GM23338 (cell line): Measurements from ENCODE around the gene MUS81. TPM values are rescaled to one million over a fixed set of nuclear protein-coding genes. Genes with fewer than 3 reads are reported as not detected.

Experiments used
- ATAC-seq: fragments of 200-7000 bp; cut with Tn5 transposase; 3 replicates; pipeline ENCODE4 v1.9.1; 2020
- DNase-seq: peaks from one replicate; pipeline ENCODE4 v3.0.0-alpha.2; 2015; ENCODE audit warnings: low spot score
- H2AFZ ChIP-seq: fragments of 200-600 bp; sonication (generic); 2 replicates; pipeline ENCODE4 v1.8.0; 2016; ENCODE audit warnings: antibody characterized with exemption, mild to moderate bottlenecking, moderate library complexity
- H3F3A ChIP-seq: fragments of 200-600 bp; sonication (generic); replicated peaks from 2 replicates; pipeline ENCODE4 v1.8.0; 2017; ENCODE audit warnings: antibody characterized with exemption, mixed run types, low read depth
- H3K27ac ChIP-seq: fragments of 200-600 bp; sonication (generic); 2 replicates; pipeline ENCODE4 v1.6.1; 2016; ENCODE audit warnings: low read depth
- H3K27me3 ChIP-seq: fragments of 200-600 bp; sonication (generic); 2 replicates; pipeline ENCODE4 v1.8.0; 2016; ENCODE audit warnings: mild to moderate bottlenecking, mixed run types, moderate library complexity; ENCODE audit not compliant: insufficient read depth
- H3K36me3 ChIP-seq: fragments of 200-600 bp; sonication (generic); 2 replicates; pipeline ENCODE4 v1.8.0; 2016; ENCODE audit warnings: mild to moderate bottlenecking; ENCODE audit not compliant: insufficient read depth
- H3K4me1 ChIP-seq: fragments of 200-600 bp; sonication (generic); 2 replicates; pipeline ENCODE4 v1.8.0; 2016; ENCODE audit warnings: mild to moderate bottlenecking, moderate library complexity; ENCODE audit not compliant: insufficient read depth
- H3K4me2 ChIP-seq: fragments of 200-600 bp; sonication (generic); 2 replicates; pipeline ENCODE4 v1.7.1; 2017; ENCODE audit warnings: mixed run types
- H3K4me3 ChIP-seq: fragments of 200-600 bp; sonication (generic); 2 replicates; pipeline ENCODE4 v1.6.1; 2016; ENCODE audit warnings: mixed run types
- H3K79me2 ChIP-seq: fragments of 200-600 bp; sonication (generic); replicated peaks from 2 replicates; pipeline ENCODE4 v1.8.0; 2017; ENCODE audit warnings: mild to moderate bottlenecking; ENCODE audit not compliant: insufficient read depth
- H3K9me2 ChIP-seq: fragments of 200-600 bp; sonication (generic); 2 replicates; pipeline ENCODE4 v1.8.0; 2017; ENCODE audit not compliant: insufficient read depth
- H4K20me1 ChIP-seq: fragments of 200-600 bp; sonication (generic); replicated peaks from 2 replicates; pipeline ENCODE4 v1.8.0; 2017; ENCODE audit warnings: mild to moderate bottlenecking; ENCODE audit not compliant: insufficient read depth
- H3K27ac Mint-ChIP-seq: 2 replicates; pipeline ENCODE4 v1.8.0; 2020; ENCODE audit warnings: inconsistent platforms, mild to moderate bottlenecking, moderate library complexity, mixed read lengths
- H3K27me3 Mint-ChIP-seq: 3 replicates; pipeline ENCODE4 v1.8.0; 2022; ENCODE audit warnings: low read depth, mild to moderate bottlenecking, moderate library complexity, mixed read lengths, inconsistent platforms; ENCODE audit not compliant: insufficient read depth, poor library complexity
- H3K36me3 Mint-ChIP-seq: 3 replicates; pipeline ENCODE4 v1.8.0; 2021; ENCODE audit warnings: low read depth, mild to moderate bottlenecking, inconsistent platforms, moderate library complexity, mixed read lengths
- H3K4me1 Mint-ChIP-seq: 3 replicates; pipeline ENCODE4 v1.8.0; 2020; ENCODE audit warnings: mild to moderate bottlenecking, inconsistent platforms, mixed read lengths
- H3K4me3 Mint-ChIP-seq: 3 replicates; pipeline ENCODE4 v1.8.0; 2021; ENCODE audit warnings: moderate library complexity, mild to moderate bottlenecking, inconsistent platforms, mixed read lengths
- H3K9me3 Mint-ChIP-seq: 3 replicates; pipeline ENCODE4 v1.8.0; 2020; ENCODE audit warnings: moderate library complexity, mild to moderate bottlenecking, inconsistent platforms, mixed read lengths
- CREB1 ChIP-seq: fragments of 250-450 bp; sonication (Bioruptor Pico); IDR thresholded peaks from 2 replicates; pipeline ENCODE4 v1.5.0; 2020; ENCODE audit warnings: low read depth, mild to moderate bottlenecking, moderate library complexity
- EZH2 ChIP-seq: fragments of 200-600 bp; sonication (generic); IDR thresholded peaks from one replicate; pipeline ENCODE4 v1.8.0; 2017; ENCODE audit warnings: antibody characterized with exemption, mild to moderate bottlenecking, low read depth; ENCODE audit not compliant: unreplicated experiment
- EZH2phosphoT487 ChIP-seq: fragments of 200-600 bp; sonication (generic); IDR thresholded peaks from one replicate; pipeline ENCODE4 v1.8.1; 2018; ENCODE audit warnings: antibody characterized with exemption; ENCODE audit not compliant: unreplicated experiment
- JUNB ChIP-seq: IDR thresholded peaks from one replicate; pipeline ENCODE4 v1.6.1; 2016; ENCODE audit warnings: antibody characterized with exemption; ENCODE audit not compliant: unreplicated experiment
- NANOG ChIP-seq: IDR thresholded peaks from 2 replicates; pipeline ENCODE4 v1.6.1; 2016; ENCODE audit warnings: antibody characterized with exemption, borderline replicate concordance
- POLR2AphosphoS5 ChIP-seq: IDR thresholded peaks from 2 replicates; pipeline ENCODE4 v1.6.1; 2016; ENCODE audit warnings: antibody characterized with exemption, low read depth
- STAT1 ChIP-seq: IDR thresholded peaks from one replicate; pipeline ENCODE4 v1.6.1; 2016; ENCODE audit warnings: antibody characterized with exemption; ENCODE audit not compliant: unreplicated experiment
- ZNF114 ChIP-seq: fragments of 250-450 bp; sonication (Bioruptor Pico); IDR thresholded peaks from 2 replicates; pipeline ENCODE4 v1.5.0; 2020; ENCODE audit warnings: mild to moderate bottlenecking, moderate library complexity
- ZNF331 ChIP-seq: fragments of 250-450 bp; sonication (Bioruptor Pico); IDR thresholded peaks from 2 replicates; pipeline ENCODE4 v1.5.0; 2020; ENCODE audit warnings: low read depth, mild to moderate bottlenecking, moderate library complexity
- polyA plus RNA-seq: library from polyadenylated mRNA; unstranded; fragments of >200 nt; fragmentation: Nextera tagmentation; extraction: Ambion mirVana; gene quantifications from 2 replicates; pipeline ENCODE4 v1.2.1, GENCODE V29; 2016
- total RNA-seq: library from RNA; depleted of rRNA; stranded (reverse); fragments of >200 nt; shearing (Covaris generic); gene quantifications from 2 replicates; pipeline ENCODE4 v1.2.3, GENCODE V29; 2014
- TF ChIP-seq, protein P1 (sequence below): IDR thresholded peaks from 2 replicates; pipeline ENCODE4 v1.6.1; 2016; ENCODE audit warnings: antibody characterized with exemption
- TF ChIP-seq, protein P2 (sequence below): fragments of 250-450 bp; sonication (Bioruptor Pico); IDR thresholded peaks from 2 replicates; pipeline ENCODE4 v1.5.0; 2020; ENCODE audit warnings: mild to moderate bottlenecking, moderate library complexity
- TF ChIP-seq, protein P3 (sequence below), 2 experiments: fragments of 200-600 bp in 1 of 2; sonication (generic) in 1 of 2; conservative IDR thresholded peaks; 2 replicates each; pipeline versions ENCODE4 v1.5.1 to v1.6.1; 2016 to 2017; ENCODE audit warnings: antibody characterized with exemption in 2 of 2, low read depth in 2 of 2, mild to moderate bottlenecking in 2 of 2, moderate library complexity in 1 of 2
- TF ChIP-seq, protein P4 (sequence below): IDR thresholded peaks from one replicate; pipeline ENCODE4 v1.6.1; 2018; ENCODE audit warnings: antibody characterized with exemption; ENCODE audit not compliant: unreplicated experiment

MUS81 gene
- total and polyA plus RNA-seq, 2 experiments from 2014 or later = 38.5 to 48.6 TPM

DNA sequence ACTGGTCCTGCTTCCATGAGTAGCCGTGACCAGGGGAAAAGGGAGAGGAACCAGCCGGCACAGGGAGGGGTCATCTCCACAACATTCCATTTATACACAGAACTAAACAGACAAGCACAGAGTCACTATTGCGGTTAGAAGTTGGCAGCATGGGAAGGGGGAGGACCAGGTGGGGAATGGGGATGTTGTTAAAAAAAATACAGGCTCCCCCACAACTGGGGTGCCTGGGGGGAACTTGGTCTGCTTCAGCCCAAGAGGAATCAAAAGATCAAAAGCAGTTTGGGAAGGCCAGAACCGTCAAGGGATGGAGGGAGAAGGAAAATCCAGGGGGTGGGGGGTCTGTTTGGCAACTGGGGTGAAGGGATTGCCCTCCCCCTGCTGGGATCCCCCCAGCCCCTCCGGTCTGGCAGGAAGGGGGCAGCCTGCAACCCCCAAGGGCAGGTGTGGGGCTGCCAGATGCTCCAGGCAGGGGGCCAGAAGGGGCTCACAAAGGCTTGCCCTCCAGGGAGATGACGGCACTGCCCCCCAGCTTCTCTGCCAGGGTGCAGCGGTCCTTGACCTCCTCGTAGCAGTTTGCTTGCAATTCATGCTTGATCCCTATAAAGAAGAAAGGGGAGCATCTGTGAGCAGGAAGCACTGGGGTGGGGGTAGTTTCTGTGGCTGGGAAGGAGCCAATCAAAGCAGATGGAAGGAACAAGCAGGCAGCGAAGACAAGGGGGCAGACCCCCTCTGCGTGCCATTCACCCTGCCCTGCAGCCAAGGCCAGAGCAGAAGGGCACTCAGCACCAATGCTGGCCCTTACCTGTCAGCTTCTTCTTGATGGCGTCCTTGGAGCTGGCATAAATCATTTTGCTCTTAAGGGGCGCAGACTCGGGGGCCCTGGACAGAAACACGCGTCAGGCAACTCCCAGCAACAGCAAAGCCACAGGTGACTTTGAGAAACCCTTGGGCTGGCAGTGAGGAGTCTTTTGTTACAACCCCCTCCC, 5.1 kb upstream of the MUS81 start:
- peak overlapping the region; percentile 90 for H3K4me3 Mint-ChIP-seq
- Histone ChIP-seq H3K79me2 (peaks cover 39% of the 10 kb centered on the region), H2AFZ (no peak overlapping the region), H3K4me3 (no peak overlapping the region; the same call in 1 of the 2 replicates), H3K4me2 (no peak overlapping the region), H3K27me3 (no peaks in the 10 kb centered on the region), H3K4me1 (peaks cover 3% of the 10 kb centered on the region; the same call in 1 of the 2 replicates), H4K20me1 (peaks cover 33% of the 10 kb centered on the region), H3F3A (peaks cover 63% of the 10 kb centered on the region), H3K9me2 (no peaks in the 10 kb centered on the region), H3K27ac (0 out of 2 replicates have a peak overlapping the region, but pooled peaks have one; percentile 74), H3K36me3 (peaks cover 28% of the 10 kb centered on the region)
- H3K9me3 Mint-ChIP-seq = peaks cover 16% of the 10 kb centered on the region
- TF ChIP-seq CREB1 (CRISPR knock-in tag) = no peak
- TF ChIP-seq JUNB = no peak
- TF ChIP-seq, protein P1, sequence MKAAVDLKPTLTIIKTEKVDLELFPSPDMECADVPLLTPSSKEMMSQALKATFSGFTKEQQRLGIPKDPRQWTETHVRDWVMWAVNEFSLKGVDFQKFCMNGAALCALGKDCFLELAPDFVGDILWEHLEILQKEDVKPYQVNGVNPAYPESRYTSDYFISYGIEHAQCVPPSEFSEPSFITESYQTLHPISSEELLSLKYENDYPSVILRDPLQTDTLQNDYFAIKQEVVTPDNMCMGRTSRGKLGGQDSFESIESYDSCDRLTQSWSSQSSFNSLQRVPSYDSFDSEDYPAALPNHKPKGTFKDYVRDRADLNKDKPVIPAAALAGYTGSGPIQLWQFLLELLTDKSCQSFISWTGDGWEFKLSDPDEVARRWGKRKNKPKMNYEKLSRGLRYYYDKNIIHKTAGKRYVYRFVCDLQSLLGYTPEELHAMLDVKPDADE = no peak
- no peak for TF ChIP-seq STAT1
- TF ChIP-seq, protein P2, sequence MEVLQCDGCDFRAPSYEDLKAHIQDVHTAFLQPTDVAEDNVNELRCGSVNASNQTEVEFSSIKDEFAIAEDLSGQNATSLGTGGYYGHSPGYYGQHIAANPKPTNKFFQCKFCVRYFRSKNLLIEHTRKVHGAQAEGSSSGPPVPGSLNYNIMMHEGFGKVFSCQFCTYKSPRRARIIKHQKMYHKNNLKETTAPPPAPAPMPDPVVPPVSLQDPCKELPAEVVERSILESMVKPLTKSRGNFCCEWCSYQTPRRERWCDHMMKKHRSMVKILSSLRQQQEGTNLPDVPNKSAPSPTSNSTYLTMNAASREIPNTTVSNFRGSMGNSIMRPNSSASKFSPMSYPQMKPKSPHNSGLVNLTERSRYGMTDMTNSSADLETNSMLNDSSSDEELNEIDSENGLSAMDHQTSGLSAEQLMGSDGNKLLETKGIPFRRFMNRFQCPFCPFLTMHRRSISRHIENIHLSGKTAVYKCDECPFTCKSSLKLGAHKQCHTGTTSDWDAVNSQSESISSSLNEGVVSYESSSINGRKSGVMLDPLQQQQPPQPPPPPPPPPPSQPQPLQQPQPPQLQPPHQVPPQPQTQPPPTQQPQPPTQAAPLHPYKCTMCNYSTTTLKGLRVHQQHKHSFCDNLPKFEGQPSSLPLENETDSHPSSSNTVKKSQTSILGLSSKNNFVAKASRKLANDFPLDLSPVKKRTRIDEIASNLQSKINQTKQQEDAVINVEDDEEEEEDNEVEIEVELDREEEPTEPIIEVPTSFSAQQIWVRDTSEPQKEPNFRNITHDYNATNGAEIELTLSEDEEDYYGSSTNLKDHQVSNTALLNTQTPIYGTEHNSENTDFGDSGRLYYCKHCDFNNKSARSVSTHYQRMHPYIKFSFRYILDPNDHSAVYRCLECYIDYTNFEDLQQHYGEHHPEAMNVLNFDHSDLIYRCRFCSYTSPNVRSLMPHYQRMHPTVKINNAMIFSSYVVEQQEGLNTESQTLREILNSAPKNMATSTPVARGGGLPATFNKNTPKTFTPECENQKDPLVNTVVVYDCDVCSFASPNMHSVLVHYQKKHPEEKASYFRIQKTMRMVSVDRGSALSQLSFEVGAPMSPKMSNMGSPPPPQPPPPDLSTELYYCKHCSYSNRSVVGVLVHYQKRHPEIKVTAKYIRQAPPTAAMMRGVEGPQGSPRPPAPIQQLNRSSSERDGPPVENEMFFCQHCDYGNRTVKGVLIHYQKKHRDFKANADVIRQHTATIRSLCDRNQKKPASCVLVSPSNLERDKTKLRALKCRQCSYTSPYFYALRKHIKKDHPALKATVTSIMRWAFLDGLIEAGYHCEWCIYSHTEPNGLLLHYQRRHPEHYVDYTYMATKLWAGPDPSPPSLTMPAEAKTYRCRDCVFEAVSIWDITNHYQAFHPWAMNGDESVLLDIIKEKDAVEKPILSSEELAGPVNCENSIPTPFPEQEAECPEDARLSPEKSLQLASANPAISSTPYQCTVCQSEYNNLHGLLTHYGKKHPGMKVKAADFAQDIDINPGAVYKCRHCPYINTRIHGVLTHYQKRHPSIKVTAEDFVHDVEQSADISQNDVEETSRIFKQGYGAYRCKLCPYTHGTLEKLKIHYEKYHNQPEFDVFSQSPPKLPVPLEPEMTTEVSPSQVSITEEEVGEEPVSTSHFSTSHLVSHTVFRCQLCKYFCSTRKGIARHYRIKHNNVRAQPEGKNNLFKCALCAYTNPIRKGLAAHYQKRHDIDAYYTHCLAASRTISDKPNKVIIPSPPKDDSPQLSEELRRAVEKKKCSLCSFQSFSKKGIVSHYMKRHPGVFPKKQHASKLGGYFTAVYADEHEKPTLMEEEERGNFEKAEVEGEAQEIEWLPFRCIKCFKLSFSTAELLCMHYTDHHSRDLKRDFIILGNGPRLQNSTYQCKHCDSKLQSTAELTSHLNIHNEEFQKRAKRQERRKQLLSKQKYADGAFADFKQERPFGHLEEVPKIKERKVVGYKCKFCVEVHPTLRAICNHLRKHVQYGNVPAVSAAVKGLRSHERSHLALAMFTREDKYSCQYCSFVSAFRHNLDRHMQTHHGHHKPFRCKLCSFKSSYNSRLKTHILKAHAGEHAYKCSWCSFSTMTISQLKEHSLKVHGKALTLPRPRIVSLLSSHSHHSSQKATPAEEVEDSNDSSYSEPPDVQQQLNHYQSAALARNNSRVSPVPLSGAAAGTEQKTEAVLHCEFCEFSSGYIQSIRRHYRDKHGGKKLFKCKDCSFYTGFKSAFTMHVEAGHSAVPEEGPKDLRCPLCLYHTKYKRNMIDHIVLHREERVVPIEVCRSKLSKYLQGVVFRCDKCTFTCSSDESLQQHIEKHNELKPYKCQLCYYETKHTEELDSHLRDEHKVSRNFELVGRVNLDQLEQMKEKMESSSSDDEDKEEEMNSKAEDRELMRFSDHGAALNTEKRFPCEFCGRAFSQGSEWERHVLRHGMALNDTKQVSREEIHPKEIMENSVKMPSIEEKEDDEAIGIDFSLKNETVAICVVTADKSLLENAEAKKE (CRISPR knock-in tag) = no peak
- no peak for TF ChIP-seq NANOG
- no peak for TF ChIP-seq EZH2
- no peak for TF ChIP-seq POLR2AphosphoS5
- TF ChIP-seq, protein P3, sequence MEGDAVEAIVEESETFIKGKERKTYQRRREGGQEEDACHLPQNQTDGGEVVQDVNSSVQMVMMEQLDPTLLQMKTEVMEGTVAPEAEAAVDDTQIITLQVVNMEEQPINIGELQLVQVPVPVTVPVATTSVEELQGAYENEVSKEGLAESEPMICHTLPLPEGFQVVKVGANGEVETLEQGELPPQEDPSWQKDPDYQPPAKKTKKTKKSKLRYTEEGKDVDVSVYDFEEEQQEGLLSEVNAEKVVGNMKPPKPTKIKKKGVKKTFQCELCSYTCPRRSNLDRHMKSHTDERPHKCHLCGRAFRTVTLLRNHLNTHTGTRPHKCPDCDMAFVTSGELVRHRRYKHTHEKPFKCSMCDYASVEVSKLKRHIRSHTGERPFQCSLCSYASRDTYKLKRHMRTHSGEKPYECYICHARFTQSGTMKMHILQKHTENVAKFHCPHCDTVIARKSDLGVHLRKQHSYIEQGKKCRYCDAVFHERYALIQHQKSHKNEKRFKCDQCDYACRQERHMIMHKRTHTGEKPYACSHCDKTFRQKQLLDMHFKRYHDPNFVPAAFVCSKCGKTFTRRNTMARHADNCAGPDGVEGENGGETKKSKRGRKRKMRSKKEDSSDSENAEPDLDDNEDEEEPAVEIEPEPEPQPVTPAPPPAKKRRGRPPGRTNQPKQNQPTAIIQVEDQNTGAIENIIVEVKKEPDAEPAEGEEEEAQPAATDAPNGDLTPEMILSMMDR (conservative IDR thresholded peaks at IDR 0.05; ENCODE audit: low read depth in 2 of 2) = no peak
- TF ChIP-seq ZNF331 = no peak
- TF ChIP-seq, protein P4, sequence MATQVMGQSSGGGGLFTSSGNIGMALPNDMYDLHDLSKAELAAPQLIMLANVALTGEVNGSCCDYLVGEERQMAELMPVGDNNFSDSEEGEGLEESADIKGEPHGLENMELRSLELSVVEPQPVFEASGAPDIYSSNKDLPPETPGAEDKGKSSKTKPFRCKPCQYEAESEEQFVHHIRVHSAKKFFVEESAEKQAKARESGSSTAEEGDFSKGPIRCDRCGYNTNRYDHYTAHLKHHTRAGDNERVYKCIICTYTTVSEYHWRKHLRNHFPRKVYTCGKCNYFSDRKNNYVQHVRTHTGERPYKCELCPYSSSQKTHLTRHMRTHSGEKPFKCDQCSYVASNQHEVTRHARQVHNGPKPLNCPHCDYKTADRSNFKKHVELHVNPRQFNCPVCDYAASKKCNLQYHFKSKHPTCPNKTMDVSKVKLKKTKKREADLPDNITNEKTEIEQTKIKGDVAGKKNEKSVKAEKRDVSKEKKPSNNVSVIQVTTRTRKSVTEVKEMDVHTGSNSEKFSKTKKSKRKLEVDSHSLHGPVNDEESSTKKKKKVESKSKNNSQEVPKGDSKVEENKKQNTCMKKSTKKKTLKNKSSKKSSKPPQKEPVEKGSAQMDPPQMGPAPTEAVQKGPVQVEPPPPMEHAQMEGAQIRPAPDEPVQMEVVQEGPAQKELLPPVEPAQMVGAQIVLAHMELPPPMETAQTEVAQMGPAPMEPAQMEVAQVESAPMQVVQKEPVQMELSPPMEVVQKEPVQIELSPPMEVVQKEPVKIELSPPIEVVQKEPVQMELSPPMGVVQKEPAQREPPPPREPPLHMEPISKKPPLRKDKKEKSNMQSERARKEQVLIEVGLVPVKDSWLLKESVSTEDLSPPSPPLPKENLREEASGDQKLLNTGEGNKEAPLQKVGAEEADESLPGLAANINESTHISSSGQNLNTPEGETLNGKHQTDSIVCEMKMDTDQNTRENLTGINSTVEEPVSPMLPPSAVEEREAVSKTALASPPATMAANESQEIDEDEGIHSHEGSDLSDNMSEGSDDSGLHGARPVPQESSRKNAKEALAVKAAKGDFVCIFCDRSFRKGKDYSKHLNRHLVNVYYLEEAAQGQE = no peak
- TF ChIP-seq EZH2phosphoT487 = no peak
- no peak for TF ChIP-seq ZNF114 (CRISPR knock-in tag)
- peaks cover 64% of the 10 kb centered on the region for H3K36me3 Mint-ChIP-seq
- H3K4me1 Mint-ChIP-seq = peaks cover 25% of the 10 kb centered on the region
- ATAC-seq = no peak
- DNase-seq = no peak
- H3K27me3 Mint-ChIP-seq = peaks cover 60% of the 10 kb centered on the region
- H3K27ac Mint-ChIP-seq = no peak overlapping the region; the same call in 1 of the 2 replicates
